Femur (tissue), 1 donor: ENCODE data around the gene GALM.
"Not testable (repeated sequence)": the region's sequence is repeated elsewhere in the genome, so short reads cannot be mapped to it uniquely, and the experiment has no call there.

Experiments
- DNase-seq: peaks from one replicate; pipeline ENCODE4 v3.0.0-alpha.2; 2017

Gene GALM

DNA sequence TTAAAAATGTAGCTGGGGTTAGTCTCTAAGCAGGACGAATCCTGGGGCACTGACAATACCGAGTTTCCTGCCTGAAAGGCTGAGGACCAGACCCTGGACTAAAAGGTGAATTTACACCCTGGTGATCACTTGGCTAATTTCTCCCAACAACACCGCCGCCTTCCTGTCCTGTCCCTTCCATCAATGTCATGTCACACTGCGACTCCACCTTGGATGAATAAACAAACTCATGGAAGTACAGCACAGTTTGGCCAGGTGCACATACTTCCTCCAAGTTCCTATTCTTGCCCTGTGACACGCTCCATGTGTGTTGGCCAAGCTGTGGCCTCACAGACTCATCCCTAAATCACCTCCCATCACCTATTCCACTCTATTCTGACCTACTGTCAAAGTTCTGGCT, 15.9 kb upstream of the GALM start:
- DNase-seq = no peak

DNA sequence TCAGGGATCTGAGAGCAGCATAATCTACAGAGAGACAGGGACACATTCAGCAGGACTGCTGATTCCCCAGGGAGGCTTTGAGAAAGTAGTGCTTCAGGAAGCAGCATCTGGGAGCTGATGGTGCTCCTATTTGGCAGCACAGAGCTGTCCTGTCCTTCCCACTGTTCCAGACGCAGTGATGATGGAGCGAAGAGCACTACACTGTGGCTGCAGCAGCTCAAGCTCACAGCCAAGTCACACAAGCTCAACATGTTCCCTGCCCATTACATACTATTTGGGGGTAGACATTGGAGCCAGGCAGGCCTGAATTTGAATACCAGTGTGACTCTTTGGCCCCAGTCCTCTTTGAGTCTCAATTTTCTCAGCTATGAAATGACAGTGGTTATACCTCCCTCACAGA, 15.2 kb upstream of the GALM start:
- DNase-seq = no peak

- no peak for DNase-seq
Observed at GRCh38 chr2:38652431-38653273, 13.3 kb upstream of the GALM start.

- DNase-seq = no peak
Observed at GRCh38 chr2:38653380-38653714, 12.6 kb upstream of the GALM start.

DNA sequence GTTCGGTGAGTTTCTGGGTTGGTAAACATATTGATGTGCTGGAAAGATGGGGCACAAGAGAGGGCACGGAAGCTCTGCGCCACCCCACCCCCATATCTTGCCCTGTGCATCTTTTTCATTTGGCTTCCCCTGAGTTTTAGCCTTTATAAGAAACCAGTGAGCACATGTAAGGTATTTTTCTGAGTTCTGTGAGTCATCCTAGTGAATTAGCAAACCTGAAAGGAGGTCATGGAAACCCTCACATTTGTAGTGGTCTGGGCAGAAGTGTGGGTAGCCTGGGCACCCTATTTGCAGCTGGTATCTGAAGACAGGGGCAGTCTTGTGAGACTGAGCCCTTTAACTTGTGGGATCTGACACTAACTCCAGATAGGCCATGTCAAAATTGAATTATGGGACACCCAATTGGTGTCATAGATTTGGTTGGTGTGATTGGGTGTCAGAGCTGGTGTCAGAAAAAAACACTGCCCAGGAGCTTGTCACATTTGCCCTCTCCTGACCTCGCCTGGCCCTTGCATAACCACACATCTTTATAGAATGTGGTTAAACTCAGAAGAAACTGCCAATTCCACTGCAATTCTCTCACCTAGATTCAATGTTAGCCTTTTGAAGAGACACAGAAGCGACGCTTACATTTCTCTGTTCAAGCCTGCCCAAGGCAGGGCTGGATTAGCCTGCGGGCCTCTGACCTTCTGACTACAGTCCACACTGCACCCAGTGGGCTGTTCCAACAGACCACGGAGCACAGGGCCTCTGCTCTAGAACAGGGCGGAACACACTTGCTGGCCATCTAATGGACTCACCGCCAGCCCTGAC, 12.0 kb upstream of the GALM start:
- DNase-seq = no peak

DNA sequence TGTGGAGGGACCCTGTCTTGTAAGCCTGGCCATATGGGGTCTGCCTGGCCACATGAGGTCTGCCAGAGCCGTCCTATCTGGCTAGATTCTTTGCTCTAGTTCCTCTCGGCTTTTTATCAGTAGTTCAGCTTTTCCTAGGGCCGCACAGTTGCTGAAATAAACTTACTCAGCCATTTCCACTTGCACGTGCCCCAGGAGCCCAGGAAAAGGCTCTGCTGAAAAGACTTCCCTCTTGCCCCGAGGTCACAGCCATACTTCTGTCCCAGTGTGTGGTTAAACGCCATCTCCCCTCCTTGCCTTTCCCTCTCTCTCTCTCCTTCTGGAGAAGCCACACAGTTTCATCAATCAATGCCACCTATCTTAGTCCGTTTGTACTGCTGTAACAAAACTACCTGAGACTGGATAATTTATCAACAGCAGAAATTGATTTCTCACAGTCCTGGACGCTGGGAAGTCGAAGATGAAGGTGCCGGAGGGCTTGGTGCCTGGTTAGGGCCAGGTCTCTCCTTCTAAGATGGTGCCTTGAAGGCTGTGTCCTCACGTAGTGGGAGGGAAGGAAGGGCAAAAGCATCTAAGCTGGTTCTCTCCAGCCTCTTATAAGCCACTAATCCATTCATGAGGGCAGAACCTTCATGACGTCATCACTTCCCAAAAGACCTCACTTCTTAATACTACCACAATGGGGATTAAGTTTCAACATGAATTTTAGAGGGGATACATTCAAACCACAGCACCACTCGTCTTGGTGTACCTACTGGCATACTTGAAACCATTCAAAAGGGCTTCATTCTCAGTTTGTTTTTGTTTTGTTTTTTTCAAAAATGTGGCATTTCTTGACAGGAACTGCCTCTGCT, 11.2 kb upstream of the GALM start:
- no peak for DNase-seq

GRCh38 chr2:38655441-38655840, 10.5 kb upstream of the GALM start:
- no peak for DNase-seq

DNA sequence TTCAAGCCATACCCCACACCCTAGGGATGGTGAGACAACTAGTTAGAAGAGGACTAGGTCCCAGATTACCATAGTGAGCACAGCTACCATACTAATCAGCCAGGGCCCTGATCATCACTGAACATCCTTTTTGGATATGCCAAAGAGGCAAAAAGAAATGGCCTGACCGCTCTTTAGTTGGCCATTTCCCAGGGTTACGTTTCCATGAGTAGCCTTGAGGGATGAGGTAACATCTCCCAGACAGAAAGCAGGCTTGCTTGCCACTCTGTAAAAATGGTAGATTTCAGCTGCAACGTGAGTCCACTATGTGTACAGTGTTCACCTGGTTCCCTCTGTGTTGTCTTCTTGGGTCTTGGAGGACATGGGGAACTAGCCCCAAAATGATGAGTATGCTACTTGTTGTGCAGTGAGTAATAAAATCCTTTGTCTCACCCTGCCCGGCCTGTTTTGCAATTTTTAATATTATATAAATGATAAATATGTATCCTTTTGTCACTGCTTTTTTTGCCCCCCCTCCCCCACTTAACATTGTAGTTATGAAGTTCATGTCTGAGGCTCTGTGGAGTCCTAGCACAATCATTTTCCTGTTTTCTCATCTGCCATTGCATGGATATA, 8.9 kb upstream of the GALM start:
- no peak for DNase-seq

- no peak for DNase-seq
Observed at GRCh38 chr2:38658613-38659012, 7.3 kb upstream of the GALM start.

DNA sequence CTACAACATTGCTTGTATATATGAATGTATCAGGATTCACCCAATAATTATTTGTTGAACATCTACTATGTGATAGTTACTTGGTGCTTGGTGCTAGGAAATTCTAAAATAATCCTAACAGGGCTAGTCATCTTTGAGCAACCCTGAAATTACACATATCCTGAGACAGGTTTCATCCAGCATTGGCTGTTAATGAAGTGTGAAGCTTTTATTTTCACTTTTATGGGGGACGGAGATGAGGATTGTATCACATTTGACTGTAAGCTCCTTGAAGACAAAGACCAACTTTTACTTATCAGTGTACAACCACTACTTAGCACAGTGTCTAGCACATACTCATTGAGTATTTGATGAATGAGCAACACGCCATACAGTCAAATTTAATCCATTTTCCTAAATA, 6.8 kb upstream of the GALM start:
- DNase-seq = no peak

DNA sequence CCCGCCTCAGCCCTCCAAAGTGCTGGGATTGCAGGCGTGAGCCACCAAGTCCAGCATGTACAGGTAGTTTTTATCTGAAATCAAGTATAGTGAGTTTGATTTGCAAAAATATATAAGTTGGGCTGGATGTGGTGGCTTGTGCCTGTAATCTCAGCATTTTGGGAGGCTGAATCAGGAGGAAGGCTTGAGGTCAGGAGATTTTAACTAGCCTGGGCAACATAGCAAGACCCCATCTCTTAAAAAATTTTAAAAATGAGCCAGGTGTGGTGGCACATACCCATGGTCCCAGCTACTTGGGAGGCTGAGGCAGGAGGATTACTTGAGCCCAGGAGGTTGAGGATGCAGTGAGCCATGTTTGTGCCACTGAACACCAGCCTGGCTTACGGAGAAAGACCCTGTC, 5.6 kb upstream of the GALM start:
- no peak for DNase-seq

DNA sequence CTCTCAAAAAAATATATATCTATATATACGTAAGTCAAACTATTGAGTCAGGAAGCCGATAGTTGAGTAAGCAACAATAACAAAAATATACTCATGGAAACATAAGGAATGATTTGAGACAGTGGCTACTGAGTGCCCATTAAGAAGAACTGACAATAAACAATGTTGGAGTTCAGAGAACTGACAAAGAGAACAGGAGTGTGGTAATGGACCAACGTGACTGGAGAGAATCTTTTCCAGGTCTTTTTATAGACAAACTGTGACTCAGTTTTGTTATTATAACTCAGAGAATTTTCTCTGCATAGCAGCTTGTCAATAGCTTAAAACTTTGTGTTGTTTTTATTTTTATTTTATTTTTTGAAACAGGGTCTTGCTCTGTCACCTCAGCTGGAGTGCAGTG, 4.6 kb upstream of the GALM start:
- no peak for DNase-seq

DNA sequence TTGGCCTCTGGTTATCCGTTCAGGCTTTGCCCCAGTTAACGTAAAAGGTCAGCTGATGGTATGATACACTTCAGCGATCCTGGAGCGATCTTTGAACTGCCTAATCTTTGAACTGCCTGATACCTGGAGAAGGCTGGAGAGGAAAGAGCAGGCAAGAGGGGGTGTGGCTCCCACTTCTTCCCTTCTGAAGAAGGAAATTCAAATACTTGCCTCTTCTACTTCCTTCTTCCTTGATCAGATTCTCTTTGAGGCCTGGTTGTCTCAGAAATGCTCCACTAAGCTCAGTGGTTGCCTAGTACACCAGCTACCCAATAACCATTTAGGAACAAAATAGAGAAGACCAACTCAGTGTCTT, 619 bp downstream of the GALM start:
- DNase-seq = no peak

DNA sequence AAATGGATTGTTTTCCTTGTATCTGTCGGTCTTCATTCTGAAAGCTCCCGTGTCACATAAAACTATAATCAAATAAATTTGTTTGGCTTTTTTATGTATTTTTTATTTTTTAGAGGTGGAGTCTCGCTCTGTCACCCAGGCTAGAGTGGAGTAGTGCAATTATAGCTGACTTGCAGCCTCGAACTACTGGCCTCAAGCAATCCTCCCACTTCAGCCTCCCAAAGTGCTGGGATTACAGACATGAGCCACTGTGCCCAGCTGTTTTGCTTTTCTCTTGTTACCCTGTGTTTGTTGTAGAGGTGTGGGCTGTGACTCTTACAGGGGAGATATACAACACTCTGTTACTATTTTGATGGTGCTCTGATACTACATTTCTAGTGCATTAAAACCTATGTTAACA, 2.2 kb downstream of the GALM start:
- DNase-seq = no peak

- no peak for DNase-seq
Observed at GRCh38 chr2:38668779-38669479, 3.0 kb downstream of the GALM start.

DNA sequence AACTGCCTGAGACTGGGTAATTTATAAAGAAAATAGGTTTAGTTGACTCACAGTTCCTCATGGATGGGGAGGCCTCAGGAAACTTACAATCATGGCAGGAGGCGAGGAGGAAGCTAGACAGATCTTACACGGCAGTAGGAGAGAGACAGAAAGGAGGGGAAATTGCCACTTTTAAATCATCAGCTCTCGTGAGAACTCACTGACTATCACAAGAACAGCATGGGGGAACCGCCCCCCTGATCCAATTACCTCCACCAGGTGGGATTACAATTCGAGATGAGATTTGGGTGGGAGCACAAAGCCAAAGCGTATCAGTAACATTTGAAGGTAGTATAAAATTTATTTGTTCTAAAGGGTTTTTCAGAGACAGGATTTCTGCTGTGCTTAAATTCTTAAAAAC, 5.4 kb downstream of the GALM start:
- DNase-seq = no peak

- no peak for DNase-seq
Observed at GRCh38 chr2:38671946-38672345, 6.0 kb downstream of the GALM start.

- DNase-seq = no peak
Observed at GRCh38 chr2:38672445-38673391, 6.8 kb downstream of the GALM start.

- DNase-seq = no peak
Observed at GRCh38 chr2:38676681-38677080, 10.8 kb downstream of the GALM start.

DNA sequence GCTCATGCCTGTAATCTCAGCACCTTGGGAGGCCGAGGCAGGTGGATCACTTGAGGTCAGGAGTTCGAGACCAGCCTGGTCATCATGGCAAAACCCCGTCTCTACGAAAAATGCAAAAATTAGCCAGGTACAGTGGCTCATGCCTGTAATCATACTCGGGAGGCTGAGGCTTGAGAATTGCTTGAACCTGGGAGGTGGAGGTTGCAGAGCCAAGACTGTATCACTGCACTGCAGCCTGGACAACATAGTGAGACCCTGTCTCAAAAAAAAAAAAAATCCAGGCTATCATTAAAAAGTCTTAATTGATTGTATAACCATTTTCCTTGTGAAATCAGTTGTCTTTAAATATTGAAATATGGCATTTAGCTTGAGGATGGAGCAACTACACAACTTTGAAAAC, 15.0 kb downstream of the GALM start:
- DNase-seq = not testable (repeated sequence)

DNA sequence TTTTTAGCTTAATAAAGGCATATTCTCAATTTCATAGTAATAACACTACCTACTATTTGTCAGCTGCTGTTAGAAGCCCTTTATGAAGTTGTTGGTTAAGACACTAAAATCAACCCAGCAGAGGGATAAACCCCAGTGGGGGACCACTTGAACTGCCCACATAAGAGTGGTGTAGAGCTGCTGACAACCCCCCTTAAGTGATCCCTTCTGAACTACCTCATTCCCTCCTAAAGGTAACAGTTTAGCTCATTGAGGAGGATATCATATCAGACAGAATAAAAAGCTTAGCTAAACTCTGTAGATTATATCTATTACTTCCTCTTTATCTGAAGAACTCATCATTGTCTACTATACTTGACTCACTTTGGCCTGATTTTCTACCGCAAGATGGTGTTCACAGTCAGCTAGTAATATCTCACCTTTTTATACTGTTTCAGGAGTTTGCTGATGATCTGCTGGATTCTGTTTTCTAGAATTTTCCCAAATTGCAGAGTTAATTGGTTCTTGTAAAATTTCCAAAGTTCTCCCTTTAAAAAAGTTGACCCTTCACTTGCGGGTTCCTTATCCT, 16.2 kb downstream of the GALM start:
- no peak for DNase-seq
